ENCODE results near the gene GLIPR2.

DNA sequence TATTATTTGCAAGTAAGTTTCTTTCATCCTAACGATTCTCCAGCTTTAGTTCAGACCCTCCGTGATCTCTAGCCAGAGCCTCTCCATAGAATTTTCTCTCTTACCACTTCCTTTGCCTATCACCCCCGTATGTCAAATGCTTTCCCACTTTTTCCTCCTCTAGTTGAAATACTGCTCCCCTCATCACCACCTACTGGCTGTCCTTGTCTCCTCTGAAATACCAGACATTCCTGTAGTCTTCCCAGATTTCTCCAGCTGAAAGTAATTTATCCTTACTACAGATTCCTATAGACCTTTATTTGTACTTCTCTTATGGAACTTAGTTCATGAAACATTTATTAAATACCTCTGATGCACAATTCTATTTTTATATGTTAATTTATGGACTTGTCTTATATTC, 36.0 kb upstream of the GLIPR2 start:
- TF ChIP-seq TAF1 (IDR thresholded peaks at IDR 0.05; ENCODE audit: low read depth) (no peak), EGR1 (IDR thresholded peaks at IDR 0.05) (no peak), YY1 (IDR thresholded peaks at IDR 0.05; ENCODE audit: low read depth) (no peak), EP300 (IDR thresholded peaks at IDR 0.05; ENCODE audit: borderline replicate concordance) (no peak), FOXM1 (IDR thresholded peaks at IDR 0.05; ENCODE audit: borderline replicate concordance, low read depth) (no peak), CEBPB (IDR thresholded peaks at IDR 0.05) (no peak), RAD21 (IDR thresholded peaks at IDR 0.05; ENCODE audit: low read depth) (no peak)
- TF ChIP-seq, protein P1, sequence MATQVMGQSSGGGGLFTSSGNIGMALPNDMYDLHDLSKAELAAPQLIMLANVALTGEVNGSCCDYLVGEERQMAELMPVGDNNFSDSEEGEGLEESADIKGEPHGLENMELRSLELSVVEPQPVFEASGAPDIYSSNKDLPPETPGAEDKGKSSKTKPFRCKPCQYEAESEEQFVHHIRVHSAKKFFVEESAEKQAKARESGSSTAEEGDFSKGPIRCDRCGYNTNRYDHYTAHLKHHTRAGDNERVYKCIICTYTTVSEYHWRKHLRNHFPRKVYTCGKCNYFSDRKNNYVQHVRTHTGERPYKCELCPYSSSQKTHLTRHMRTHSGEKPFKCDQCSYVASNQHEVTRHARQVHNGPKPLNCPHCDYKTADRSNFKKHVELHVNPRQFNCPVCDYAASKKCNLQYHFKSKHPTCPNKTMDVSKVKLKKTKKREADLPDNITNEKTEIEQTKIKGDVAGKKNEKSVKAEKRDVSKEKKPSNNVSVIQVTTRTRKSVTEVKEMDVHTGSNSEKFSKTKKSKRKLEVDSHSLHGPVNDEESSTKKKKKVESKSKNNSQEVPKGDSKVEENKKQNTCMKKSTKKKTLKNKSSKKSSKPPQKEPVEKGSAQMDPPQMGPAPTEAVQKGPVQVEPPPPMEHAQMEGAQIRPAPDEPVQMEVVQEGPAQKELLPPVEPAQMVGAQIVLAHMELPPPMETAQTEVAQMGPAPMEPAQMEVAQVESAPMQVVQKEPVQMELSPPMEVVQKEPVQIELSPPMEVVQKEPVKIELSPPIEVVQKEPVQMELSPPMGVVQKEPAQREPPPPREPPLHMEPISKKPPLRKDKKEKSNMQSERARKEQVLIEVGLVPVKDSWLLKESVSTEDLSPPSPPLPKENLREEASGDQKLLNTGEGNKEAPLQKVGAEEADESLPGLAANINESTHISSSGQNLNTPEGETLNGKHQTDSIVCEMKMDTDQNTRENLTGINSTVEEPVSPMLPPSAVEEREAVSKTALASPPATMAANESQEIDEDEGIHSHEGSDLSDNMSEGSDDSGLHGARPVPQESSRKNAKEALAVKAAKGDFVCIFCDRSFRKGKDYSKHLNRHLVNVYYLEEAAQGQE (IDR thresholded peaks at IDR 0.05; ENCODE audit: low read depth), result no peak
- TF ChIP-seq, protein P2, sequence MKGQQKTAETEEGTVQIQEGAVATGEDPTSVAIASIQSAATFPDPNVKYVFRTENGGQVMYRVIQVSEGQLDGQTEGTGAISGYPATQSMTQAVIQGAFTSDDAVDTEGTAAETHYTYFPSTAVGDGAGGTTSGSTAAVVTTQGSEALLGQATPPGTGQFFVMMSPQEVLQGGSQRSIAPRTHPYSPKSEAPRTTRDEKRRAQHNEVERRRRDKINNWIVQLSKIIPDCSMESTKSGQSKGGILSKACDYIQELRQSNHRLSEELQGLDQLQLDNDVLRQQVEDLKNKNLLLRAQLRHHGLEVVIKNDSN (IDR thresholded peaks at IDR 0.05), result no peak
